ENCODE results near the gene E2F3.
"Not testable (repeated sequence)": the region's sequence is repeated elsewhere in the genome, so short reads cannot be mapped to it uniquely, and the experiment has no call there.

- TF ChIP-seq CTCF (IDR thresholded peaks at IDR 0.05): peak; percentile 35 to 67 (median 56)
- TF ChIP-seq POLR2A (IDR thresholded peaks at IDR 0.05): not testable (repeated sequence)
Observed at GRCh38 chr6:20529086-20529448, 127.4 kb downstream of the E2F3 start.
